Mesangial cell (primary cell): ENCODE results near the gene PRTFDC1. TPM values are rescaled to one million over a fixed set of nuclear protein-coding genes. Genes with fewer than 3 reads are reported as not detected.

Experiments
- total RNA-seq: library from RNA; depleted of rRNA; stranded (reverse); fragments of >200 nt; gene quantifications from 2 replicates; pipeline ENCODE4 v1.2.3, GENCODE V29; 2015

The PRTFDC1 gene, protein sequence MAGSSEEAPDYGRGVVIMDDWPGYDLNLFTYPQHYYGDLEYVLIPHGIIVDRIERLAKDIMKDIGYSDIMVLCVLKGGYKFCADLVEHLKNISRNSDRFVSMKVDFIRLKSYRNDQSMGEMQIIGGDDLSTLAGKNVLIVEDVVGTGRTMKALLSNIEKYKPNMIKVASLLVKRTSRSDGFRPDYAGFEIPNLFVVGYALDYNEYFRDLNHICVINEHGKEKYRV
- total RNA-seq, result 8.2 and 16.6 TPM in 2 replicates

DNA sequence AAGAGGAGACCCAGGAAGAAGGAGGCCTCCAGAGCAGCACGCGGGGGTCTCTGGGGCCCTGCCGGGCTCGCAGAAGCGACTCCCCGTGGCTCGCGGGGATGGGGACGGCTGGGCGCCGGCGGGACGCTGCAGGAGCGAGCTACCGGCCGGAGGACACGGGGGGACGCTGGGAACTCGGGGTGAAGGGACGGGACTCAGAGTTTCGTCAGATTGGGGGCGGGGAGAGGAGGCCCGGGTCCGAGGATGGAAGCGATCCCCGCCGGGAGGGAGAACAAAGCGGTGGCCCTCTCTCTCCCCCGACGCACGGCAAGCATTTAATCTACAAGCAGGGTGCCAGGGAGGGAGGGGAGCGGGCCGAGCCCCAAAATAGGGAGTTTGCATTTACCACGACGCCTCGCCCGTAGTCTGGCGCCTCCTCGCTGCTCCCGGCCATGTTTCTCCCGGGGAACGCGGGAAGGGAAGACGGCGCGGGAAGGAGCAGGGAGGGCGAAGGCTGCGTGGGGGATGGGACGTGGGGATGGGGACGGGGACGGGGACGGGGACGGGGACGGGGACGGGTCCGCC lies at the start of gene PRTFDC1:
PRTFDC1 (minus strand) TSS at position 464 of the 564 bp plus-strand sequence; CDS start at position 433, 31 bp downstream.

Other genes starting within 250 kb of the PRTFDC1 start
- 31.6 and 33.1 TPM in 2 replicates for gene ARHGAP21, start 228.7 kb downstream of the PRTFDC1 start, total RNA-seq
- gene ENKUR, start 63.6 kb upstream of the PRTFDC1 start, total RNA-seq, result not detected in 2 replicates
- gene THNSL1, start 64.0 kb upstream of the PRTFDC1 start, total RNA-seq, result 1.1 and 1.3 TPM in 2 replicates
- gene GPR158, start 222.4 kb upstream of the PRTFDC1 start, total RNA-seq, result not detected in 2 replicates